Stimulated activated CD4-positive, alpha-beta T cell treated with anti-CD3 and anti-CD28 coated beads, TNF-alpha, amount 100 ng/mL, for 1 hour (primary cell): Measurements from ENCODE around the gene VNN1.
"Not testable (repeated sequence)": the region's sequence is repeated elsewhere in the genome, so short reads cannot be mapped to it uniquely, and the experiment has no call there.

Source experiments
- DNase-seq, 3 donors: peaks; one replicate each; pipeline ENCODE4 v3.0.0-alpha.2; 2020; ENCODE audit warnings: low read depth in 3 of 3, low spot score in 1 of 3

The VNN1 gene

DNA sequence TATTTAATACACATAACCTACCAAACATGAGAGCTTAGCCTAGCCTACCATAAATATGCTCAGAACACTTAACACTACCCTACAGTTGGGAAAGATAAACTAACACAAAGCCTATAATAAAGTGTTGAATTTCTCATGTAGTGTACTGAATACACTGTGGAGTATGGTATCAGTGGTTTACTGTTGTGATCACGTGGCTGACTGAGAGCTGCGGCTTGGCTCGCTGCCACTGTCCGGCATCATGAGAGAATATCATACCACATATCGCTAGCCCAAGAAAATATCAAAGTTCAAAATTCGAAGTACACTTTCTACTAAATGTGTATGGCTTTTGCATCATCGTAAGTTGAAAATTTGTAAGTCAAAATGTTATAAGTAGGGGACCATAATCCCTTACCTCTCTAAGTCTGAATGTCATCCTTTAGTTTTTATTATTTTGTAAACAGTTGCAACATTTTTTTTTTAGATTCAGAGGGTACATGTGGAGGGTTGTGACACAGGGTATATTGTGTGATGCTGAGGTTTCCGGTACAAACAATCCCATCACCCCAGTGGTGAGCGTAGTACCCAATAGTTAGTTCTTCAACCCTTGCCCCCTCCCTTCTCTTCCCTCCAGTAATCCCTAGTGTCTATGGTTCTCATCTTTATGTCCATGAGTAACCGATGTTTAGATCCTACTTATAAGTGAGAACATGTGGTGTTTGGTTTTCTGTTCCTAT lies 40.3 kb downstream of the VNN1 start:
- DNase-seq = no peak

DNA sequence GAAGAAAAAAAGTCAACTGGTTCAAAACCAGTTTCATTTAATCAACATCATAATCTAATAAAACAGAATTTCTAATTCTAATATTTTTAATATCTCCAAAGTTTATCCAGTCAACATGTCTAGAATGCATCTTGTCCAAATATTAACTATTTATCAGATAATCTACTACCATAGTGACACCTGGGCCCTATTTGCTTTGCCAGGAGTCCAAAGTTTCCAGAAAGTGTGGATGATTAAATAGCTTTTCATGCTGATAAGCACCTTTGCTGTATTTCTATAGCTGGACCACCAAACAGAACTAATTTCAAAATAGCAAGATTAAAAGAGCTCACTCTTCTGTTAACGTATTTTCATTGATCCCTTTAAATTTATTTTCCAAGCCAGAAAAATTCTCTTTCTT lies 42.6 kb downstream of the VNN1 start:
- DNase-seq = no peak

DNA sequence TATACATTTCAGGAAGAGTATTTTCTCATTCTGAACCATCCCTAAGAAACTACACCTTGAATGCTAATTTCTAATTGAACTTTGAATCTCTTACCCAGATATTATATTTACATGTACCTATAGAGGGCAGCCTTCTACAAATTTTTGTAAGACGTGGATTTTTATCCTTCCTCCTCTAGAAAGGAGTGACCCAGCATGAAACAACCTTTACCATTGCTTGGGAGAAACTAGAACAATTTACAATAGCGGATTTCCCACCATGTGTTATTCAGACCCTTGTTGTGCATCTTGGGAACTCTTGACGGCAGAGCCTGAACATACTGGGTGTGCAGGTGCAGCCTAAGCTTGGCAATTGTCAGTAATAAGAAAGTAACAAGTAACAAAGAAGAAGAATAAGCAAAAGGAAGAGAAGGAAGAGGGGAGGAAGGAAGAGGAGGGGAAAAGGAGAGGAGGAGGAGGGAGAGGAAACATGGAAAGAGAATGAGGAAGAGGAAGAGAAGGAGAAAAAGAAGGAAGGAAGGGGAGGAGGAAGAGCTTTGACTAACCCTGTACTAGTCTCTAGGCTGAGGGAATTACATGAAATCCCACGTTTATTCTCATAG lies 44.1 kb downstream of the VNN1 start:
- DNase-seq = no peak

DNA sequence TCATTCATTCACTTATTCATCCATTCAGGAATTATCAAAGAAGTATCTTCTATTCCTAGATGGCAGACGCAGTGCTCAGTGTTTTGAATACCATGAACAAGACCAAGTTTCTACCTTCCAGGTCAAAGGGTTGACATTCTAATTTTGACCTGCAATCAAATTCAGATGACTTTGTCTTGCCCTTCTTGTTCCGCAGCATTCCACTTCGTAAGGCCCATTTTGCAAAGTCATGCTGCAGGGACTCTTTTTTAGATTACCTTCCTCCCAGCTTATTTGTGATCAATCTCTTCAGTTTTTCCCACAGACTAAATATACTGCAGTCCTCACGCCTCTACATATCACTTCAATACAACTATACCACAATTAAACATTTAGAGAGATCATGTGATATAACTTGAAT lies 47.7 kb downstream of the VNN1 start:
- DNase-seq = no peak

DNA sequence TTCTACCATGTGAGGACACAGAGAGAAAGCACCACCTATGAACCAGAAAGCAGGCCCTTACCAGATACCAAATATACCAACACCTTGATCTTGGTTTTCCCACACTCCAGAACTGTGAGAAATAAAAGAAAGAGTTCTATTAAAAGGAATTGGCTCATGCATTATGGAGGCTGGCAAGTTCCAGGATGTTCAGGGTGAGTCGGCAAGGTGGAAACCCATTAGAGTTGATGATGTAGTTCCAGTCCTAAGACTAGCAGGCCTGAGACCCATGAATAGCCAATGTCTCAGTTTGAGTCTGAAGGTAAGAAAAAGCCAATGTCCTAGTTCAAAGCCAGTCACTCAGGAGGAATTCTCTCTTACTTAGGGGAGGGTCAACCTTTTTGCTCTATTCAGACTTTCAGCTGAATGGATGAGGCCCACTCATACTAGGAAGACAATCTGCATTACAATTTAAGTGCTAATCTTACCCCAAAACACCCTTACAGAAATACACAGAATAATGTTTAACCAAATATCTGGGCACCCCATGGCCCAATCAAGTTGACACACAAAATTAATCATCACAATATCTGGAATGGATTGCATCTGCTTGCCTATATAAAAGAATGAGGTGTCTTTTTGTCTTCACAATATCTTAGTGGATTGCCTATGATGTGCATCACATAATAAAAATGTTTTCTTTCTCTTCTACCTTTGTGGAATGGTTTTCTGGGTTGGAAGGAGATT lies 49.4 kb downstream of the VNN1 start:
- no peak for DNase-seq

DNA sequence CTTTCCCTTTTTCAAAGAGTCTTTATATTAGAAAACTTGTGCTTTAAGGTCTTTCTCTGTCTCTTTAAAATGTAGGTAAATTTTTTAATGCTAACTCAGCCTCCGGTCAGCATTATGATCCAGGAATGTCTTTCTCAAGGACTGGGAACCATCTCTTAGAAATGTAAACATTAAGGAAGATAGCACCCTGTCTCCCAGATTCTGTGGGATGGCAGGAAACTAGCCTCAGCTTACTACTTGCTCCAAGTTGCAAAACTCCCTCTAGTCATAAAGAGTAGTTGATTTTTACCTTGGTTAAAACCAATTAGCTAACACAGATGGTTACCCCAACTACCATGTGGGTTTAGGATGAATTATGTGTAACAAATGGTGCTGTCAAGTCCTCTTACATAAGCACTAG lies 50.2 kb downstream of the VNN1 start:
- no peak for DNase-seq

DNA sequence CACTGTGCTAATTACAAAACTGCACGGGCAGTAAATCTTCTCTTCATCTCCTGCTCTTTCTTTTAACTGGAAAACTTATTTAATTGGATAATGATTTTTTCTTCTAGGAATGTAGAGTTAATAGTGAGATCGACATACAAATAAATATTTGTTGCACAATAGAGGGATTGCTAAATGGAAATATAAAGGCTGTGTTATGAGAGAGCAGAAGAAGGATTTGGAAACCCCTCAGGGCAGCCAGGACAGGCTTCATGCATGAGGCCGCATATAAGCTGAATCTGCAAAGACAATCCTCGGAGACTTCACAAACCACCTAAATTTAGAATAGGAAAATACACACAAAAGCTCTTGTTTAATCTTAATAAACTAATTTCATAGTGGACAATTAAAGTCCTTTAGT lies 51.9 kb downstream of the VNN1 start:
- DNase-seq = no peak

DNA sequence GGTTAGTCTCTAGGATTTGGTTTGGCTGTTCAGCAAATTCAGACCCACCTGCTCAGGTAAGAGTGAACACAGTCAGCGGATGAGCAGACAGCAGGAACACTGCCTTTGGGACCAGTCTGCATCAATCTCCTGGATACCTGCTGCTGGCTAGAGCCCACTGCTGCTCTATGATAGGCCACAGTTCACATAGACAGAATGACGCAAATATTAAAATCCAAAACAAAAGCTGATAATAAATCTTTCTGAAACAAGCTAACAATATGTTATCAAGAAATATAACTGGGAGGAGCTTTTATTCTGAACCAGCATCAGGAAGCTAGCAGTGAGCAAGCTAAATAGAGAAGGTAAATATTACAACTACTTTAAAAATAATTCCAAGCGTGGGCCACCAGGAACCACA lies 54.8 kb downstream of the VNN1 start, which contains the start of gene TAAR1:
TAAR1 (minus strand) TSS at position 101 of the 400 bp plus-strand sequence. CDS start 13,179 bp downstream, outside the sequence.
- no peak for DNase-seq

DNA sequence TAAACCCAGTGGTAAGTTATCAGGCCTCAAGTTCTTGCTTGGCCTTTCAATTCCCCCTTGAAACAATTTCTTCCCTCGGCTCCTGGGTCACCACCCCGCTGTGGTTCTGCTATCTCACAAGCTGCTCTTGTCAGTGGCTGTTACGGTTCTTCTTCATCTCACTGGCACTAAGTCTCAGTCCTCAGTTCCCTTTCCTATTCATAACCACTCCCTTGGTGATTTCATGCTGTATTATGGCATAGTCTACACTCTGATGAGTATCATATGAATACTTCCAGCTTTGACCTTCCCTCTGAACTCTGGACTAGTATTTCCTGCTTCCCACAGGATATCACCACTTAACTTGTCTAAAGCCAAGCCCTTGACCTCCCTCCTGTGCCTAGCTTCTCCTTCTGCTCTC lies 62.8 kb downstream of the VNN1 start:
- no peak for DNase-seq

DNA sequence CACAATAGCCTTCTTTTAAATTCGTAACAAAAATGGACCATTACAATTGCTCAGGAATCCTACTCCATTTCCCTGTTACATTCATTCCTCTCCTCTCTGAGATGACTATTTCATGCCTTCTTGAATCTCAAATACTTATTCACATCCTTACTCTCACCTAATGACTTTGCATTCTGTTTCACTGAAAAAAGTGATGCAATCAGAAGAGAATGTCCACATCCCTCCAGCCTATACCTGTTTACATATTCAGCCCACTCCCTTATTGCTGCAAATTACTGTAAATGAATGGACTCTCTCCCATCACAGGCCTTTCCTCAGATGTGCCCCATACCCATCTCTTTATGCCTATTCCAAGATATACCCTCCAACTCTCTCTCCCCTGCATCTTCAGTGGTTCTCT lies 63.4 kb downstream of the VNN1 start:
- no peak for DNase-seq

DNA sequence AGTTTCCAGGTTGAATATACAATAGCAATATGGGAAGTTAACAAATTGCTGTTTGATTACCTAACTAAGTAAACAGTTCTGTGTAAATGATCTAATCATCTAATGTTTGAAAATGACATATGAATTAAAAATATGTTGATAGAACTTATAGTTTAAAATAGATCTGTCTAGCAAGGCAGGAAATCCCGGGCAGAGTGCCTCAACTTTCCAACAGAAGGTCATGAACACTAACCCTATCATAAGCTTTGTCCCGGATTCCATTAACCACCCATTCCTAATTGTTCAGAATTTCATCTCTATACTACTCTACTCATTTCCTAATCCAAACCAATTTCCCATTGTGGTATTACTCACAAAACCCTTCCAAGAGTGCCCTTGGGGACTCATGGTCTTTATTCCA lies 65.0 kb downstream of the VNN1 start:
- DNase-seq = no peak

DNA sequence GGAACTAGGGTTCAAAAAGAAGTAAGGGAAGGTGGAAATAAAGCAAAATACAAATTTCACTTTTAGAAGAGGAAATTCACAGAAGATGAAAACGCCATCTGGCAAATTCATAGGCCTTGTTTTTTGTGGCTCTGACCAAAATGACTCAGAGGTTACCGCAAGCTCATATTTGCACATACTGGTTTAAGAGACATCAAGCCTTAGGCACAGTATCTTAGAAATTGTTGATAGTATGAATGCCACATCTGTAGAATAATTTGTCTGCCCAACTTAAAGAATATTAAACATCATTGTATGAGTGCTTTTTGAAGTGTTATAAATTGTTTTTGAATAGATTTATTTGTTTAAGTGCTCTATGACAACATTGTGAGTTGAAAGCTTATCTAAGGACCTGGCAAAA lies 65.5 kb downstream of the VNN1 start:
- no peak for DNase-seq

DNA sequence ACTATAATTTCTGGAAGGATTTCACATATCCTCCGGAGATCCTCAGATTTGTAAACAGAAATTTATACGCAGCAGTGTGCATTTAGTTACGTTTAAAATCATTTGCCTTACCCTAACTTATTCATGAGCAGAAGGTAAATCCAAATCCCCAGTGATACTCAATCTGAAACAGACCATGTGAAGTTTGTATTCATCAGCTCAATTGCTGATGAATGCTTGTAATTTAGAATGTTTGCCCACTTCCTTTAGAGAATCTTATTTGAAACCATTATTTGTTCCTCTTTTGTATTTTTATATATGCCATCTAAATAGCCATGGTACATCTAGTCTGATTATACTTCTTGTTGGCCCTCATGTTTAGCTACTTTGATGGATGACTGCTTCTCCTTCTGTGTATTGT lies 70.3 kb downstream of the VNN1 start:
- no peak for DNase-seq

DNA sequence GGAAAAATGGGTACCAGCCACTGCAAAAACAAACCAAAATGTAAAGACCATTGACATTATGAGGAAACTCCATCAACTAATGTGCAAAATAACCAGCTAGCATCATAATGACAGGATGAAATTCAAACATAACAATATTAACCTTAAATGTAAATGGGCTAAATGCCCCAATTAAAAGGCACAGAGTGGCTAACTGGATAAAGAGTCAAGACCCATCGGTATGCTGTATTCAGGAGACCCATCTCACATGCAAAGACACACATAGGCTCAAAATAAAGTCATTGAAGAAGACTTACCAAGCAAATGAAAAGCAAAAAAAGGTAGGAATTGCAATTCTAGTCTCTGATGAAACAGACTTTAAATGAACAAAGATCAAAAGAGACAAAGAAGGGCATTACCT lies 76.7 kb downstream of the VNN1 start:
- DNase-seq = not testable (repeated sequence)

DNA sequence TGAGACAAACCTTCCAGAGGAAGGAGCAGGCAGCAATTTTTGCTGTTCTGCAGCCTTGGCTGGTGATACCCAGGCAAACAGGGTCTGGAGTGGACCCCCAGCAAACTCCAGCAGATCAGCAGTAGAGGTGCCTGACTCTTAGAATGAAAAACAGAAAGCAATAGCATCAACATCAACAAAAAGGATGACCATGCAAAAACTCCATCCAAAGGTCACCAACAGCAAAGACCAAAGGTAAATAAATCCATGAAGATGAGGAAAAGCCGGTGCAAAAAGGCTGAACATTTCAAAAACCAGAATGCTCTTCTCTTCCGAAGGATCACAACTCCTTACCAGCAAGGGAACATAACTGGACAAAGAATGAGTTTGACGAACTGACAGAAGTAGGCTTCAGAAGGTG lies 77.9 kb downstream of the VNN1 start:
- not testable (repeated sequence) for DNase-seq

DNA sequence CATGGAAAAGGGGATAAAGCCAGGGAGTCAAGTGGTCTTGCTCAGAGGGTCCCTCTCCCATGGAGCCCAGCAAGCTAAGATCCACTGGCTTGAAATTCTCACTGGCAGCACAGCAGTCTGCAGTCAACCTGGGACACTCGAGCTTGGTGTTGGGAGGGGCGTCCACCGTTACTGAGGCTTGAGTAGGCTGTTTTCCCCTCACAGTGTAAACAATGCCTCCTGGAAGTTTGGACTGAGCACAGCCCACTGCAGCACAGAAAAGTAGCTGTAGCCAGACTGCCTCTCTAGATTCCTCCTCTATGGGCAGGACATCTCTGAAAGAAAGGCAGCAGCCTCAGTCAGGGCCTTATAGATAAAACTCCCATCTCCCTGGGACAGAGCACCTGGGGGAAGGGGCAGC lies 78.6 kb downstream of the VNN1 start:
- DNase-seq = not testable (repeated sequence)

DNA sequence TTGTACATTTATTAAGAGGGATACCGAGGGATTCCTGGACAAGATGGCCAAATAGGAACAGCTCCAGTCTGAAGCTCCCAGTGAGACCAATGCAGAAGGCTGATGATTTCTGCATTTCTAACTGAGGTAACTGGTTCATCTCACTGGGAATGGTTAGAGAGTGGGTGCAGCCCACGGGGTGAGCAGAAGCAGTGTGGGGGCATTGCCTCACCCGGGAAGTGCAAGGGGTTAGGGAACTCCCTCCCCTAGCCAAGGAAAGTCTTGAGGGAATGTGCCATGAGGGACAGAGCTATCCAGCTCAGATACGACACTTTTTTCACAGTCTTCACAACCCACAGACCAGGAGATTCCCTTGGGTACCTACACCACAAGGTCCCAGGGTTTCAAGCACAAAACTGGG lies 79.1 kb downstream of the VNN1 start:
- DNase-seq = no peak

DNA sequence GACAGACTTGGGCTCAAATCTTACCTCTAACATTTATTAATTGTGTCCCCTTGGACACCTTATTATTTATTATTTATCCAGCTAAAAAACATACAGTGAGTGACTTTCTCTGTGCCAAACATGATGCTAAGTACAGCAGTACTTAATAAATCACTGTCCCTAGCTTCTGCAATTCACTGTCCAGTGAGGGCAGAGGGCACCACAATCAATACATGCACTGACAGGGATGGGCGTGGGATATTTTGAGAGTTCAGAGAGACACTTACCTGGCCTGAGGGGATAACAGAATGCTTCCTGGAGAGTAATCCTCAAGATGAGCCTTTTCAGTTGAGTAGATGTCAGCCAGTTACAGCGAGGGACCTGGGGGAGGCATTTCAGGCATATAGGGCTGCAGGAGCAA lies 80.5 kb downstream of the VNN1 start:
- no peak for DNase-seq
